ENCODE measurements around the gene TNK2.

The TNK2 gene

GRCh38 chr3:195900436-195901355 is 7.7 kb downstream of the TNK2 start:
- Mint-ChIP-seq H3K4me3 (no peak overlapping the region), H3K27me3 (ENCODE audit: low read depth, poor library complexity) (peaks cover 11% of the 10 kb centered on the region), H3K27ac (peak overlapping the region; percentile 71), H3K36me3 (ENCODE audit: low read depth) (peaks cover 5% of the 10 kb centered on the region), H3K9me3 (no peaks in the 10 kb centered on the region), H3K4me1 (peaks cover 65% of the 10 kb centered on the region)
- no peak for TF ChIP-seq CTCF (IDR thresholded peaks at IDR 0.05)
- no peak for DNase-seq

- no peaks in the 10 kb centered on the region for H3K36me3 Mint-ChIP-seq (ENCODE audit: low read depth)
- no peak for TF ChIP-seq CTCF (IDR thresholded peaks at IDR 0.05)
- H3K27ac Mint-ChIP-seq: peak overlapping the region; percentile 36
- no peak for DNase-seq
- H3K4me3 Mint-ChIP-seq: no peak overlapping the region
- H3K9me3 Mint-ChIP-seq: no peaks in the 10 kb centered on the region
- peaks cover 62% of the 10 kb centered on the region for H3K4me1 Mint-ChIP-seq
- peaks cover 11% of the 10 kb centered on the region for H3K27me3 Mint-ChIP-seq (ENCODE audit: low read depth, poor library complexity)
Observed at GRCh38 chr3:195899701-195900435, 8.5 kb downstream of the TNK2 start.

DNA sequence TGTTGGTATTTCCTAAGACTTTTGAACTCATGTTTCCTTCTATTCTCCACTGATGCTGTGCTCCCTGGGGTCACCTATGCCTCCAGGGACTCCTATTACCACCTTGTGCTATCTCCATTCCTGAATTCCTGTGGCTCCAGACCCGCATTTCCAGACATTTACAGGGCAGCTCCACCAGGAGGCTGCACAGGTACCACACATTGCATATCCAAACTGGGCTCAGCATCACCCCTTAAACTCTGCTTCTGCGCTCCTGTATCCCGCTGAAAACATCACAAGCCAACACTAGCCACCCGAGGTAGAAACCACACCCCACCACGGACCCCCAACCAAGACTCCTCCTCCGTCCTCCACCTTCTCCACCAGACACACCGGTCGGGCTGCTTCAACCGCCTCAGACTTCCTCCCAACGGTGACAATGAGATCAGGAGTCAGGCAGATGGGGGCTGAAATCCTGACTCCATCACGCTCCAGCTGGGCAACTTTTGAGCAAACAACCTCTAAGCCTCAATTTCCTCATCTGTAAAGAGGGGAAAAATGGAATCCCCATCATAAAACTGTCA is 10.4 kb downstream of the TNK2 start:
- Mint-ChIP-seq H3K36me3 (ENCODE audit: low read depth) (no peaks in the 10 kb centered on the region), H3K27me3 (ENCODE audit: low read depth, poor library complexity) (peaks cover 16% of the 10 kb centered on the region), H3K4me3 (no peak overlapping the region), H3K27ac (peak overlapping the region; percentile 74), H3K9me3 (no peaks in the 10 kb centered on the region), H3K4me1 (peaks cover 81% of the 10 kb centered on the region)
- DNase-seq: no peak
- no peak for TF ChIP-seq CTCF (IDR thresholded peaks at IDR 0.05)

DNA sequence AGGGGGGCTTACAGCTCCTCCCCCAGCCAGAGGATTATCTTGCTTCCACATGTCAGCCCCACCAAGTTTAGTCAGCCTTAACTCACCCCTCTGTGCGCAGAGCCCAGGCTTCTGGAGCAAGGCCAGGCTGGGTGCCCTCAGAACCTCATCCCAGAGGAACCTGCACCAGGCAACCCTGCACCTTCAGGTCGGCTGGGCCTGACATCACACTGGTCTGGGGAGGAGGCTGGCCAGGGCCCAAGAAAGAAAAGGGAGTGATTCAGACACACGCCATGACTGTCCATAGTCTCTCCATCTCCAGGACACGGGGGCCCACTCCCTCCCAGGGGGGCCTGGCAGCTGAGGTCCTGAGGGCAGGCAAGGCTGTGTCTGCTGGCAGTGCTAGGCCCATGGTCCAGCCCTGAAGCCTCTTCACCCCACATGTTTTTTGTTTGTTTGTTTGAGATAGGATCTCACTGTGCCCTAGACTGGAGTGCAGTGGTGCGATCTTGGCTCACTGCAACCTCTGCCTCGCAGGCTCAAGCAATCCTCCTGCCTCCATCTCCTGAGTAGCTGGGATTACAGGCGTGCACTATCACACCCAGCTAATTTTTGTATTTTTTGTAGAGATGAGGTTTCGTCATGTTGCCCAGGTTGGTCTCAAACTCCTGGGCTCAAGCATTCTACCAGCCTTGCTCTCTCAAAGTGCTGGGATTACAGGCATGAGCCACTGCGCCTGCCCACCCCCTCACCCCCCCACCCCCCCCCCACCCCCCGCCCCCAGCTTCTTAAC is 11.1 kb downstream of the TNK2 start:
- peaks cover 86% of the 10 kb centered on the region for H3K4me1 Mint-ChIP-seq
- H3K36me3 Mint-ChIP-seq (ENCODE audit: low read depth): no peaks in the 10 kb centered on the region
- no peaks in the 10 kb centered on the region for H3K9me3 Mint-ChIP-seq
- H3K27me3 Mint-ChIP-seq (ENCODE audit: low read depth, poor library complexity): peaks cover 16% of the 10 kb centered on the region
- DNase-seq: no peak
- H3K27ac Mint-ChIP-seq: peak overlapping the region; percentile 72
- peak overlapping the region; percentile 74 for H3K4me3 Mint-ChIP-seq
- no peak for TF ChIP-seq CTCF (IDR thresholded peaks at IDR 0.05)

DNA sequence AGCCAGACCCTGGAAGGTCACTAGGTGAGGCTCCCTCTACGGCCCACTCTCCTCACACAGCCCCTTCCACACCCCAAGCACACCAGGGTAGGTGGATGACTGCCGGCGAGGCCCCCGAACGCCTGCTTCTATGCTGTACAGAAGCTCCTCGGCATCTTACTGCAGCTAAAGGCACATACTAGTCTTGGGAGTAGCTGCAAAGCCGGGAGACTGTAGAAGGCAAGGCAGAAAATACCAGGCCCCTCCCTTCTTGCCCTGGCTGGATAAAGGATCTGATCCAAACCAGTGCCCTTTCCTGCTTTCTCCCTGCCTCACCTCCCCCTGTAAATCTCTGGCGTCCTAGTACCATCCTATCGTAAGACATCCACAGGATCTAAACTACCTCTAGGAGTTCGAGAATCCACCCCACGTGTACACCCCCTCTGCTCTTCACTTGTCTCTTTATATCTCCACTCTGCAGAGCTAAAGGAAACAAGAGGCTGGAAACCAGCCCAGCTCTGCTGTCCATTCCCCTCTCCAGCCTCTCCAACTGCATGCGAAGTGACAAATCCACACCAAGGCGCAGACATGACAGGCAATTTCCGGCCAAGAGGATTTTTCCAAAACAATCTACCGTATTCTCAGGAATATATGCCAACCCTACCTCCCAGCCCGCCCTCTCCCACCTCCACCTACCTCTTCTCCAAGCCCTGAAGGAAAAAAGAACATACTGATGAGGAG is 11.8 kb downstream of the TNK2 start:
- no peak for TF ChIP-seq CTCF (IDR thresholded peaks at IDR 0.05)
- H3K27ac Mint-ChIP-seq: peak overlapping the region; percentile 72
- H3K4me1 Mint-ChIP-seq: peaks cover 86% of the 10 kb centered on the region
- H3K4me3 Mint-ChIP-seq: peak overlapping the region; percentile 74
- H3K27me3 Mint-ChIP-seq (ENCODE audit: low read depth, poor library complexity): peaks cover 16% of the 10 kb centered on the region
- no peaks in the 10 kb centered on the region for H3K36me3 Mint-ChIP-seq (ENCODE audit: low read depth)
- no peaks in the 10 kb centered on the region for H3K9me3 Mint-ChIP-seq
- no peak for DNase-seq
